DOHH2 (cell line): Measurements from ENCODE around the gene PUM2.
A peak's percentile ranks its signal among the peaks of the same experiment; 100 is the strongest.

Experiments used
- H3F3A ChIP-seq: fragments of 200-600 bp; sonication (generic), shearing (Covaris generic); 2 replicates; pipeline ENCODE4 v1.6.0; 2016; ENCODE audit warnings: antibody characterized with exemption, mild to moderate bottlenecking; ENCODE audit not compliant: control insufficient read depth, insufficient read depth
- H3K27ac ChIP-seq: fragments of 200-600 bp; sonication (generic); 2 replicates; pipeline ENCODE4 v1.5.1; 2014; ENCODE audit warnings: low read depth, mild to moderate bottlenecking, low read length, moderate library complexity
- H3K27me3 ChIP-seq: fragments of 200-600 bp; sonication (generic); 2 replicates; pipeline ENCODE4 v1.6.1; 2014; ENCODE audit warnings: mild to moderate bottlenecking, low read length, mixed read lengths; ENCODE audit not compliant: control insufficient read depth
- H3K36me3 ChIP-seq: fragments of 200-600 bp; sonication (generic); 2 replicates; pipeline ENCODE4 v1.6.1; 2014; ENCODE audit warnings: mild to moderate bottlenecking, low read length, moderate library complexity, mixed read lengths; ENCODE audit not compliant: control insufficient read depth
- H3K4me1 ChIP-seq: fragments of 200-600 bp; sonication (generic); 2 replicates; pipeline ENCODE4 v1.6.1; 2014; ENCODE audit warnings: mild to moderate bottlenecking, low read length, mixed read lengths; ENCODE audit not compliant: control insufficient read depth
- H3K4me2 ChIP-seq: fragments of 200-600 bp; sonication (generic); 2 replicates; pipeline ENCODE4 v1.6.0; 2014; ENCODE audit warnings: mild to moderate bottlenecking, low read length, moderate library complexity
- H3K4me3 ChIP-seq: fragments of 200-600 bp; sonication (generic); 2 replicates; pipeline ENCODE4 v1.5.1; 2014; ENCODE audit warnings: mild to moderate bottlenecking, low read length, mixed read lengths
- H3K79me2 ChIP-seq: fragments of 200-600 bp; sonication (generic); 2 replicates; pipeline ENCODE4 v1.6.1; 2014; ENCODE audit warnings: mild to moderate bottlenecking, low read length, mixed read lengths; ENCODE audit not compliant: control insufficient read depth
- H3K9me2 ChIP-seq: fragments of 200-600 bp; sonication (generic); replicated peaks from 2 replicates; pipeline ENCODE4 v1.6.1; 2014; ENCODE audit warnings: mild to moderate bottlenecking, low read length, mixed read lengths; ENCODE audit not compliant: control insufficient read depth
- H3K9me3 ChIP-seq: fragments of 200-600 bp; sonication (generic); 2 replicates; pipeline ENCODE4 v1.6.1; 2014; ENCODE audit warnings: antibody characterized with exemption, low read length, mixed read lengths; ENCODE audit not compliant: control insufficient read depth, insufficient read depth
- H4K20me1 ChIP-seq: fragments of 200-600 bp; sonication (generic); 2 replicates; pipeline ENCODE4 v1.6.0; 2014; ENCODE audit warnings: low read depth, mild to moderate bottlenecking, antibody characterized with exemption, low read length, moderate library complexity; ENCODE audit not compliant: control insufficient read depth, insufficient read depth
- CTCF ChIP-seq: fragments of 200-600 bp; sonication (generic); IDR thresholded peaks from one replicate; pipeline ENCODE4 v1.5.1; 2014; ENCODE audit warnings: antibody characterized with exemption, mild to moderate bottlenecking, low read depth, low read length; ENCODE audit not compliant: poor library complexity, severe bottlenecking
- EZH2phosphoT487 ChIP-seq: fragments of 200-600 bp; sonication (generic); IDR thresholded peaks from 2 replicates; pipeline ENCODE4 v1.6.1; 2017; ENCODE audit warnings: borderline replicate concordance, mild to moderate bottlenecking, antibody characterized with exemption, low read length, moderate library complexity, mixed read lengths

Gene PUM2

GRCh38 chr2:20351555-20352229 lies 1.0 kb upstream of the PUM2 start:
- H3K36me3 ChIP-seq: peaks cover 34% of the 10 kb centered on the region
- H3K9me3 ChIP-seq: no peaks in the 10 kb centered on the region
- no peak for TF ChIP-seq CTCF
- TF ChIP-seq EZH2phosphoT487: no peak
- H3K4me2 ChIP-seq: peak overlapping the region; percentile 98
- H3K4me1 ChIP-seq: peaks cover 42% of the 10 kb centered on the region
- peak overlapping the region; percentile 88 for H3K4me3 ChIP-seq
- peaks cover 49% of the 10 kb centered on the region for H3K79me2 ChIP-seq
- H3K27me3 ChIP-seq: no peaks in the 10 kb centered on the region
- peaks cover 27% of the 10 kb centered on the region for H4K20me1 ChIP-seq
- H3F3A ChIP-seq: peaks cover 8% of the 10 kb centered on the region; the same call in 1 of the 2 replicates
- H3K9me2 ChIP-seq: no peaks in the 10 kb centered on the region
- peak overlapping the region; percentile 94 for H3K27ac ChIP-seq

DNA sequence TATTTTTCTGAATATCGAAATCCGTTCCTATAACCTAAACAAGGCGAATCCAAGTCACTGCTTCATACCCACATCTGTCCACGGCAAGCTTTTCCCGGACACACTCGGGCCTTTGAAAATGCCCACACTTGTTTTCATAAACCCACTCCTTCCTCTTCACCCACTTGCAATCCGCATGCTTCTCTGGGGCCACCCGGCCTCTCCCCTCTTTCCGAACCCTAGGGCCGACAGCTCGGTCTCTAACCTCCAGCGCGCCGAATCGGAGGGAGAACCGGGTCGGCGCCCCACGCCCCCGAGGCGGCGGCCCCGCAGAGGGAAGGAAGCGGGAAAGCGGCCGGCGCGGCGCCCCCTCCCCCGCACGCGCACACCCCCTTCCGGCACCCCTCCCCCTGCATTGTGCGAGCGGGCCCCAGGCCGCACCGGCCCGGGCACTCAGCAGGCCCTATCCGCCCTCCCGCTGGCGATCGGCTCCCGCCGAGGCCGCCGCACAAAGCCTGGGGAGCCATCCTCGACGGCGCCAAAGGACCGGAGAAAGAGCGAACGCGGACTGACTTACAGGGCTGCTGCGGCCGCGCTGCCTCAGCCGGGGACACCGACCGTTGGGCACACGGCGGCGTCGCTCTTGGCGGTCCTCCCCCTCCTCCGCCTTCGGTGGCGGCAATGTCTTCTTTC lies 467 bp downstream of the PUM2 start:
- Histone ChIP-seq H3K27ac (peak overlapping the region; percentile 74), H3K36me3 (peaks cover 48% of the 10 kb centered on the region), H3K79me2 (peaks cover 64% of the 10 kb centered on the region), H4K20me1 (peaks cover 38% of the 10 kb centered on the region), H3K4me2 (peak overlapping the region; percentile 75), H3K4me1 (peaks cover 57% of the 10 kb centered on the region), H3K27me3 (no peaks in the 10 kb centered on the region), H3K4me3 (peak overlapping the region; percentile 77), H3F3A (peaks cover 8% of the 10 kb centered on the region; the same call in 1 of the 2 replicates), H3K9me2 (no peaks in the 10 kb centered on the region), H3K9me3 (no peaks in the 10 kb centered on the region)
- TF ChIP-seq EZH2phosphoT487: no peak
- no peak for TF ChIP-seq CTCF

DNA sequence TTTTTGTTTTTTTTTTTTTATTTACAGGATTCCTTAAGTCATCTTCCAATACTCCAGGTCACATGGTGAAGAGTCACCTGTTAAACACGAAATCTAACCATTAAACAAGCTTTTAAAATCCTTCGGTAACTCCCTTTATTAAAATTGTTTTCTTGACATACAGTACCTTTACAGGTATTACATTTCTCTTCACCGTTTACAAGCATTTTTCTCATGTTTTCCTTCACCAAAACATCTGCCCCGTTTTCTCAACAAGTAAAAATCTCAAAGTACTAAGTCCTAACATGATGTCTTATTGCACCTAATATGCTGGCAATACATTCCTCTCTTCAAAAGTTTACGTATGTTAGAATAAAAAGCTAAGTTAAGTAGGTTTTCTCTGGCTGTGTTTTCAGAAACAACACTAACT lies 1.1 kb downstream of the PUM2 start:
- Histone ChIP-seq H3K27me3 (no peaks in the 10 kb centered on the region), H3K79me2 (peaks cover 71% of the 10 kb centered on the region), H3K4me1 (peaks cover 59% of the 10 kb centered on the region), H3K9me3 (no peaks in the 10 kb centered on the region), H3K4me2 (peak overlapping the region; percentile 75), H3K36me3 (peaks cover 51% of the 10 kb centered on the region), H3K9me2 (no peaks in the 10 kb centered on the region), H3K27ac (peak overlapping the region; percentile 74), H4K20me1 (peaks cover 41% of the 10 kb centered on the region), H3K4me3 (peak overlapping the region; percentile 77), H3F3A (peaks cover 8% of the 10 kb centered on the region; the same call in 1 of the 2 replicates)
- TF ChIP-seq EZH2phosphoT487: no peak
- TF ChIP-seq CTCF: no peak
